GM13977 (cell line): ENCODE results near the gene SPACA7.

Experiments
- DNase-seq: peaks from one replicate; pipeline ENCODE4 v3.0.0; 2012; ENCODE audit warnings: low spot score
- CTCF ChIP-seq: IDR thresholded peaks from 2 replicates; pipeline ENCODE4 v1.5.1; 2012; ENCODE audit warnings: mild to moderate bottlenecking, control low read depth; ENCODE audit not compliant: insufficient read depth; ENCODE audit errors: extremely low read depth, missing control alignments
- in situ Hi-C: fragments of 300-500 bp; cut with MboI; formaldehyde crosslinking; loops from one replicate; pipeline ENCODE4 v1.12.0; 2022; ENCODE audit warnings: low sequenced_read_pairs, low pct_unique_long_range_greater_than_20kb, mixed read lengths, inconsistent platforms; ENCODE audit not compliant: unreplicated experiment

SPACA7 gene

GRCh38 chr13:112453874-112454647, 77.9 kb downstream of the SPACA7 start:
- no peak for TF ChIP-seq CTCF
- in situ Hi-C loops: no loop called here
- no peak for DNase-seq

GRCh38 chr13:112454648-112455334, 78.6 kb downstream of the SPACA7 start:
- no peak for DNase-seq
- in situ Hi-C loops: no loop called here
- no peak for TF ChIP-seq CTCF

GRCh38 chr13:112455476-112456059, 79.4 kb downstream of the SPACA7 start:
- DNase-seq: no peak
- in situ Hi-C loops: no loop called here
- no peak for TF ChIP-seq CTCF

GRCh38 chr13:112456138-112457056, 80.2 kb downstream of the SPACA7 start:
- in situ Hi-C loops: no loop called here
- TF ChIP-seq CTCF: no peak
- no peak for DNase-seq

- no peak for TF ChIP-seq CTCF
- no peak for DNase-seq
- in situ Hi-C loops: no loop called here
These were observed 80.9 kb downstream of the SPACA7 start for GRCh38 chr13:112457081-112457480.

GRCh38 chr13:112457485-112457884, 81.3 kb downstream of the SPACA7 start:
- no peak for DNase-seq
- in situ Hi-C loops: no loop called here
- no peak for TF ChIP-seq CTCF
